ENCODE measurements around the gene EXTL1. TPM values are rescaled to one million over a fixed set of nuclear protein-coding genes. Genes with fewer than 3 reads are reported as not detected.

The EXTL1 gene
- total RNA-seq, 1 donor from 2014 or later = not detected

DNA sequence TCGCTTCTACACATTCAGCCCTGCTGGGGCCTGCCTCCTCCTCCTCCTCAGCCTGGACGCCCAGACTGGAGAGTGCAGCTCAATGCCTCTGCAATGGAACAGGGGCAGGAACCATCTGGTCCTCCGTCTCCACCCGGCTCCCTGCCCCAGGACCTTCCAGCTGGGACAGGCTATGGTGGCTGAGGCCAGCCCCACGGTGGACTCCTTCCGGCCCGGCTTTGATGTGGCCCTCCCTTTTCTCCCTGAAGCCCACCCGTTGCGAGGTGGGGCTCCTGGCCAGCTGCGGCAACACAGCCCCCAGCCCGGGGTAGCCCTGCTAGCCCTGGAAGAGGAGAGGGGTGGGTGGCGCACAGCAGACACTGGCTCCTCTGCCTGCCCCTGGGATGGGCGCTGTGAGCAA lies 1.4 kb downstream of the EXTL1 start:
- peaks cover 3% of the 10 kb centered on the region for H3K27me3 ChIP-seq (ENCODE audit: control insufficient read depth, insufficient read depth, low read length)
- H3K4me3 ChIP-seq (ENCODE audit: low read depth, low read length) = no peak overlapping the region
- H3K36me3 ChIP-seq (ENCODE audit: control insufficient read depth, insufficient read depth, low read length) = no peaks in the 10 kb centered on the region
- DNase-seq (ENCODE audit: low read depth) (no peak), FAIRE-seq (no peak)
- TF ChIP-seq, protein P1, sequence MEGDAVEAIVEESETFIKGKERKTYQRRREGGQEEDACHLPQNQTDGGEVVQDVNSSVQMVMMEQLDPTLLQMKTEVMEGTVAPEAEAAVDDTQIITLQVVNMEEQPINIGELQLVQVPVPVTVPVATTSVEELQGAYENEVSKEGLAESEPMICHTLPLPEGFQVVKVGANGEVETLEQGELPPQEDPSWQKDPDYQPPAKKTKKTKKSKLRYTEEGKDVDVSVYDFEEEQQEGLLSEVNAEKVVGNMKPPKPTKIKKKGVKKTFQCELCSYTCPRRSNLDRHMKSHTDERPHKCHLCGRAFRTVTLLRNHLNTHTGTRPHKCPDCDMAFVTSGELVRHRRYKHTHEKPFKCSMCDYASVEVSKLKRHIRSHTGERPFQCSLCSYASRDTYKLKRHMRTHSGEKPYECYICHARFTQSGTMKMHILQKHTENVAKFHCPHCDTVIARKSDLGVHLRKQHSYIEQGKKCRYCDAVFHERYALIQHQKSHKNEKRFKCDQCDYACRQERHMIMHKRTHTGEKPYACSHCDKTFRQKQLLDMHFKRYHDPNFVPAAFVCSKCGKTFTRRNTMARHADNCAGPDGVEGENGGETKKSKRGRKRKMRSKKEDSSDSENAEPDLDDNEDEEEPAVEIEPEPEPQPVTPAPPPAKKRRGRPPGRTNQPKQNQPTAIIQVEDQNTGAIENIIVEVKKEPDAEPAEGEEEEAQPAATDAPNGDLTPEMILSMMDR (IDR thresholded peaks at IDR 0.05; ENCODE audit: insufficient read depth, low read length, severe bottlenecking) = no peak

DNA sequence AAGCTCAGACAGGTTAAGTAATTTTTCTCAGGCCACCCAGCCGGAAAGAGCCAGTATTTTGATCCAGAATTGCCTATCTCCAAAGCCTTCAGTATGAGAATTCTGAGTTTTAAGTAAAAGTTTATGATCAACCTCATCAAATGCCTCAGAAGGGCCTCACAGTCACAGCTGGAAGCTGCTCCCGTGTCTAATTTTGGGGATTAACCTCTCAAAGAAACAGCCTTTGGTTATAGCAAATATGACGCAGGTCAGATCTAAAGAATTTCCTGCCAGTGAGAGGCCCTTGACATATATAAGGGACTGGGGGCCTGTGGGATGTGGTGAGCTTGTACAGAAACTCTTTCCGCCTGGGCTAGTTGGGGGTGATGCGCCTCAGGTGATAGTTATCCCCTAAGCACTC lies 2.3 kb downstream of the EXTL1 start:
- Histone ChIP-seq H3K4me3 (ENCODE audit: low read depth, low read length) (no peak overlapping the region), H3K27me3 (ENCODE audit: control insufficient read depth, insufficient read depth, low read length) (peaks cover 3% of the 10 kb centered on the region), H3K36me3 (ENCODE audit: control insufficient read depth, insufficient read depth, low read length) (no peaks in the 10 kb centered on the region)
- no peak for FAIRE-seq
- no peak for DNase-seq (ENCODE audit: low read depth)
- TF ChIP-seq, protein P1 (IDR thresholded peaks at IDR 0.05; ENCODE audit: insufficient read depth, low read length, severe bottlenecking) = no peak

DNA sequence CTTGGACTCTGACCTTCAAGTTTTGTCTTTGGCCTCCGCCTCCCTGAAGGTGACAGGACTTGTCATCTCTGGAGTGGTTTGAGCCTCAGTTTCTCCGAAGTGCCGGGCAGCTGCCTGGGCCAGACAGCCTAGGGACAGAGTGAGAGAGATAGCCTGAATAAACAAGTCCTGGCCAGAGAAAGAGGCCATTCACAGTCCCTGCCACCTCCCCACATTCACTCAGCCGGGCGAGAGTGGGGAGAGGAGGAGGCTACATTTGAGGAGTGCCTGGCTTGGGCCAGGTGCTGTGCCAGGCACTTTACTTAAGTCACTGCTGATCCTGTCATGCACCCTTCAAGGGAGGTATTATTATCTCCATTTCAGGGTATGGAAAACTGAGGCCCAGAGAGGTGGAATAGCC lies 3.5 kb downstream of the EXTL1 start:
- no peak for FAIRE-seq
- DNase-seq (ENCODE audit: low read depth) = no peak
- no peak overlapping the region for H3K4me3 ChIP-seq (ENCODE audit: low read depth, low read length)

DNA sequence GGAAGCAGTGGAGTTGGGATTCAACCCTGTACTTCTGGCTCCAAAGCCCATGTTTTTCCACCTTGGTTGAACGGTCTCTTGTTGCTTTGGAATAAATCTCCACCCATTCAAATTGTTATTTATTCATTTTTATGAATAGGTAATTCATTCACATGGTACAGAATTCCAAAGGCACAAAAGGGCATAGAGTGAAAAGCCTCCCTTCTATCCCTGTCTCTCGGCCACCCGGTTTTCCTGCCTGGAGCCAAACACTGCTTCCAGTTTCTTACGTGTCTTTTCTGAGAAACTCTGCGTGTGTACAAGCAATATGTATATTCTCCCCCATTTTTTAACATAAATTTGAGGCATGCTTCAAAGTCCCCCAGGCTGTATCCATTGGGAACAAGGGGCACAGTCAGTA lies 3.9 kb downstream of the EXTL1 start:
- H3K4me3 ChIP-seq (ENCODE audit: low read depth, low read length) = no peak overlapping the region
- no peaks in the 10 kb centered on the region for H3K36me3 ChIP-seq (ENCODE audit: control insufficient read depth, insufficient read depth, low read length)
- peaks cover 5% of the 10 kb centered on the region for H3K27me3 ChIP-seq (ENCODE audit: control insufficient read depth, insufficient read depth, low read length)
- DNase-seq (ENCODE audit: low read depth) = no peak
- TF ChIP-seq, protein P1 (IDR thresholded peaks at IDR 0.05; ENCODE audit: insufficient read depth, low read length, severe bottlenecking) = no peak
- FAIRE-seq = no peak

More for the DNA sequence above, 3.5 kb downstream of the EXTL1 start:
- no peaks in the 10 kb centered on the region for H3K36me3 ChIP-seq (ENCODE audit: control insufficient read depth, insufficient read depth, low read length)
- TF ChIP-seq, protein P1 (IDR thresholded peaks at IDR 0.05; ENCODE audit: insufficient read depth, low read length, severe bottlenecking) = no peak
- H3K27me3 ChIP-seq (ENCODE audit: control insufficient read depth, insufficient read depth, low read length) = peaks cover 5% of the 10 kb centered on the region

DNA sequence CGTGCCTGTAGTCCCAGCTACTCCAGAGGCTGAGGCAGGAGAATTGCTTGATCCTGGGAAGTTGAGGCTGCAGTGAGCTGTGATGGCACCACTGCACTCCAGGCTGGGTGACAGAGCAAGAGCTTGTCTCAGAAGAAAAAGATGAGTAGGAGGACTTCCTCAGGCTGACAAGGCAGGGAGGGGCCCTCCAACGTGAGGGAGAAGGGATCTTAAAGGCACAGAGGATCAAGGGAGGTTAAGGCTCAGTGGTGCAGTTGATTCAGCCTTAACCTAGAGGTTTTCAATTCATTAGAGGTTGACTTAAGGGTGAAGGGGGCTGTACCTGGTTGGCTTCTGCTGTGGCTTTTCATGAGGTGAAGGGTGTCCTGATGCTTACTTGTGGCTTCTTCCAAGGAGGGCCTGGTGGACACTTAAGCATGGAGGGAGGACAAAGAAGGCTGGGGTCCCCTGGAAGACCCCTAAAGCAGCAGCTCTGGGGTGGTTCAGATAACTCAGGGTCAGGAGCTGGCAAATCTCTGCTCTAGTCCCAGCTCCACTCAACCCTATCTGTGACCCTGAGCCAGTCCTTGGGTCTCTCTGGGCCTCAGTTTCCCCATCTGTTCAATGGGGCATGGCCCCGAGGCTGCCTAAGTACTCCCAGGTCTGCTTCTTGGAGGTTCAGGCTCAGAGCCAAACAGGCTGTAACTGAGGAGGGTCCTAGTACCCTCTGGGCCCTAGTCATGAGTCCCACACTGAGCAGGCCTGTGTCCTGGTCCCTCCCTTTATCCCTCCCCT lies 6.3 kb downstream of the EXTL1 start:
- Histone ChIP-seq H3K4me3 (ENCODE audit: low read depth, low read length) (no peak overlapping the region), H3K27me3 (ENCODE audit: control insufficient read depth, insufficient read depth, low read length) (peaks cover 2% of the 10 kb centered on the region), H3K36me3 (ENCODE audit: control insufficient read depth, insufficient read depth, low read length) (no peaks in the 10 kb centered on the region)
- FAIRE-seq (no peak), DNase-seq (ENCODE audit: low read depth) (no peak)
- TF ChIP-seq, protein P1 (IDR thresholded peaks at IDR 0.05; ENCODE audit: insufficient read depth, low read length, severe bottlenecking) = no peak

Measured in bronchial epithelial cell (primary cell).